Measurements from ENCODE around the gene KIAA1614. TPM values are rescaled to one million over a fixed set of nuclear protein-coding genes. Genes with fewer than 3 reads are reported as not detected.

KIAA1614 gene
- polyA plus RNA-seq, 5 donors: 6.2 to 12.4 (median 9.5) TPM

DNA sequence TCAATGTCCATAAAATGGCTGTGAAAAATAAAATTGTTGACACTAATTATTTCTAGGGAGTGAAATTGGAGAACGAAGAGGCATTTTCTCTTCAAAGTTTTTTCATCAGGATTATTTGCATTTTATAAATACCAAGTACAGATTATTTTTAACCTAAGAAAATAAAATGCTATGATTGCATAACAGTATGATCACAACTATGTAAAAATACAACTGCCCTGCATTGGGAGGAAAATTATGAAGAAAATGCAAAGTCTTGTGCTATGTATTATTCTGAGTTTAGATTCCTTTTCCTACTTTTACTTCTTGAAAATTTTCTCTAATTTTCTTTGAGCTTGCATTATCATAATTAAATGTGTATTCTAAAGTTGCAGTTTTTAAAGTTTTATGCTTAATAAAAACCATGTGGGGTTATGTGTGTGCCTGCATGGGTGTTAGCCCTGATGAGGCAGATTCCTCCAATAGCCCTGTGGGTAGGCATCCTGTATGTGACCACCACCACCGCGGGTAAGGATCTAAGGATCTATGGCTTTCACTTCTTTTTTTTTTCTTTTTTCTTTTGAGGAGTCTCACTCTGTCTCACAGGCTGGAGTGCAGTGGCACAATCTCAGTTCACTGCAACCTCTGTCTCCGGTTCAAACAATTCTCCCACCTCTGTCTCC is 85.3 kb downstream of the KIAA1614 start:
- no peak for DNase-seq

Other genes with a start within 250 kb of the KIAA1614 start
- 10 to 100 TPM; 27.3 to 34.5 (median 32.1) TPM for gene STX6, start 110.0 kb downstream of the KIAA1614 start, polyA plus RNA-seq (ENCODE audit: insufficient read depth in 1 of 5, insufficient read length in 5 of 5, low replicate concordance in 1 of 5)
- gene MR1, start 121.1 kb downstream of the KIAA1614 start, polyA plus RNA-seq (ENCODE audit: insufficient read depth in 1 of 5, insufficient read length in 5 of 5, low replicate concordance in 1 of 5): 1 to 10 TPM; 5.8 to 8.3 (median 6.9) TPM
- 10 to 100 TPM in 1 of 5 donors, 1 to 10 TPM in 4; 5.8 to 13.2 (median 9.2) TPM for gene IER5, start 175.8 kb downstream of the KIAA1614 start, polyA plus RNA-seq (ENCODE audit: insufficient read depth in 1 of 5, insufficient read length in 5 of 5, low replicate concordance in 1 of 5)

All from right lung (tissue), 5 donors.